HG03280 (cell line): ENCODE measurements around the gene DNAH17.

ENCODE experiments used
- ATAC-seq: cut with Tn5 transposase; IDR thresholded peaks from one replicate; pipeline ENCODE4 v1.9.1; 2021; ENCODE audit warnings: mild to moderate bottlenecking, moderate library complexity; ENCODE audit not compliant: unreplicated experiment

Gene DNAH17

GRCh38 chr17:78605429-78605828, 28.2 kb upstream of the DNAH17 start:
- no peak for ATAC-seq

- ATAC-seq = no peak
These were observed 25.1 kb upstream of the DNAH17 start for GRCh38 chr17:78602246-78602645.

- no peak for ATAC-seq
These were observed 24.5 kb upstream of the DNAH17 start for GRCh38 chr17:78601577-78602190.

- ATAC-seq = no peak
These were observed 23.1 kb upstream of the DNAH17 start for GRCh38 chr17:78600181-78600721.

DNA sequence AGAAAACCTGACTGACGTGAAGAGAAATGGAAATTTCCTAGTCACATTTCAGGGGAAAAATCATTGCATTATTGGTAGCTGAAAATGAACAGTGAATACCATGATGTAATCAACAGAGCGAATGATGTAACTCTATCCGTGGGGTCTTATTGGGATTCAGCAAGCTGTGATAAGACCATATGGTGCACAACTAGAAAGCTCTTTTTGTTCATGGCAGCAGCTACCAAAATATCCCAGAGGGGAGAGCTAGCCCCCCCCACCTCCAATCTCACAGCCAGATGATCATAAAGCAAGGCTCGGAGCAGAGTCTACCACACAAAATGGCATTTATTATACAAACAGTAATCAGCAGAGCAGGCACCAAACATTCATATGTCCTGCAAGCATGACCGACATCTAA, 22.2 kb upstream of the DNAH17 start:
- no peak for ATAC-seq

DNA sequence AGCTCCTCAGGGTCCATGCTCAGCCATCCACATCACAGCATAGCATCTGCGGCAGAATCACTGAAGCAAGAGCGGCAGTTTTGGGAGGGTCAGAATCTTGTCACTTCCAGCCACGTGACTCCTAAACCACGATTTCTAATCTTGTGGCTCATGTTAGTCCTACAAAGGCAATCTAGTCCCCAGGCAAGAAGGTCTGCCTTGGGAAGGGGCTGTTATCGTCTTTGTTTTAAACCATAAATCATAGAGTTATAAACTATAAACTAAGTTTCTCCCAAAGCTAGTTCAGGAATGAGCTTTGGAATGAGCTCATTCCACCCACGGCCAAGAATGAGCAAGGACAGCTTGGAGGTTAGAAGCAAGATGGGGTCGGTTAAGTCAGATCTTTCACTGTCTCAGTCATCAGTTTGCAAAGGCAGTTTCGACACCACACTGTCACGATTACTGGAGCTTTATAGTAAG, 20.8 kb upstream of the DNAH17 start:
- no peak for ATAC-seq

- no peak for ATAC-seq
These were observed 19.9 kb upstream of the DNAH17 start for GRCh38 chr17:78596871-78597764.

DNA sequence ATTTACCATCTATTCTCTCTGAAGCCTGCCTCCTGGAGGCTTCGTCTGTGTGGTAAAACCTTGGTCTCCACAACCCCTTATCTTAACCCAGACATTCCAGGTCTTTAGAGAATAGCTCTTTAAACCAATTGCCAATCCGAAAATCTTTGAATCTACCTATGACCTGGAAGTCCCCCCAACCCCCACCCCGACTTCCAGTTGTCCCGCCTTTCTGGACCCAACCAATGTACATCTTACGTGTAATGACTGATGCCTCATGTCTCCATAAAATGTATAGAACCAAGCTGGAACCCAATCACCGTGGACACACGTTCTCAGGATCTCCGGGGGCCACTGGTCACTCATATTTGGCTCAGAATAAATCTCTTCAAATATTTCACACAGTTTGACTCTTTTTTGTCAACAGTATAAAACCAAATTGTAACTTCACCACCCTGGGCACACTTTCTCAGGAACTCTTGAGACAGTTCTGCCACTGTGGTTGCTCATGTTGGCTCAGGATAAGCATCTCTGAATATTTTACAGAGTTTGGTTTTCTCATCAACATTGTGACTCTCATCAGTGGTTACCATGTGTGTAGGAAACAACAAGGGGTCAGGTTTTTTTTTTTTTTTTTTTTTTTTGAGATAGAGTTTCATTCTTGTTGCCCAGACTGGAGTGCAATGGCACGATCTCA, 18.1 kb upstream of the DNAH17 start:
- no peak for ATAC-seq

- no peak for ATAC-seq
These were observed 15.8 kb upstream of the DNAH17 start for GRCh38 chr17:78592991-78593329.

DNA sequence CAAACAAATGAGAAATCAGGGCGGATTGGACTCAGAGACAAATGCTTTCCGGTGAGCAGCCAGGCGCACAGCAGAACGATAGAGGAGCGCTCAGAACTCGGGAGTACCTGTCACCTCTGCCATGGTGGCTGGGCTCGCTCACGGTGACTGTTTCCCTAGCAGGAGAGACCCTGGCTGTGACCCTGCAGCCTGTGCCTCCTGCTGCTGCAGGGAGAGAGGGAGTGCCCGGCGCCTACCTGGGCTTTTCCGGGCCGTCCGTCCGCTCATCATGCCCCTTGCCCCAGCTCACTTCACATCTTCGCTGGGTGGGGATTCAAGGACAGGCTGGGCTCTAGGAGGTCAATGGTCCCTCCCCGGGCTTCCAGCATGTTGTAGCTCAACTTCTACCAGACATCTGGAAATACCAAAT, 14.1 kb upstream of the DNAH17 start:
- ATAC-seq = no peak

DNA sequence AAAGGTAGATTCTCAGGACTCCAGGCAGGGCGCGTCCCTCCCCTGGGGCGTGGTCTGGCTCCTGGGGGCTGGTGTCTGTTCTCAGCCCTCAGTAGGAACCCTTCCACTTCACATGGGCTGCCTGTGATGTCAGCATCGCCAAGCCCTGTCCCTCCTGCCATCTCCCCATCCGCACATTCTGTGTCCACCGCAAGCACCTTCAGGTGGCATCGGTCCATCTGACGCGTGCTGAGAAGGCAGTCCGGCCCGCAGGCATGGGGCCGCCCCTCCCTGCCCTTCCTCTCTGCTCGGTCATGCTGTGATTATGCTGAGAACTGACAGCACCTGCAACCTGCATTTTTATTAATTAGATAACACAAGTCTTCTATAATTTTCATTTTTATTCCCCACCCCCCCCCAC, 12.7 kb upstream of the DNAH17 start:
- ATAC-seq = no peak

- no peak for ATAC-seq
These were observed 12.0 kb upstream of the DNAH17 start for GRCh38 chr17:78589031-78589675.

DNA sequence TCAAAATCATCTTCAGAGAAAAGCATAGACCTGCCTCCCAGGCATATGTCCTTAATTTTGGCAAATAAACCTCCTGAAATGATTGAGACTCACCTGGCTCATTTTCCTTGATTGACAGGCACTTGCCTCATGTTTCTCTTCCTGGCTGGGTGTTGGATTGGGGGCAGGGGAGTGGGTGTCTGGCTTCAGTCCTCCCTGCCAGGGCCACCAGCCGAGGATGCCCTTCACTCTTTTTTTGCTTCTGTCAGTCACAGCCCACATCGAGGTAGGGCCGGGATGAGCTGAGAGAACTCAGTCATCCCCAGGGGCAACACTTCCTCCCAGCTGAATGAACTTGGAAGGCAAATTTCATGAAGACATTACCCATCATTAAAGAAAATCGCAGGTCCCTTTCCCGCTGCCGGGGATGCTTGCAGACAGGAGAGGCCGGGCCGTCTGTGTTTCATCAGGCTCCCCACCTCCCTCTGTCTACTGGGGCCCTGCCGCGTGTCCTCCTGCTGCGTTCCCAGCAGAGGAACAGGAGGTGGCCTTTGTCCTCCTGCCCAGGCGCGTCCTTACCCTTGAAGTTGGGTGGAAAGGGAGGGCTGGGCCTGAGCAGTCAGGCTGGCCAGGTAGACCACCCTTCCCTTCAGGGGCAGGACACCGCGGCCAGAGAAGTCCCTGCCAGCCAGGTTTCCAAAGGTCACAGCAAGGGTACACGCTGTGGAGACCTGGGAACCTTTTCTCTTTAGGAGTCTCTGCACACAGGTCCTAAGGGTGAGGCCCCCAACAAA, 11.2 kb upstream of the DNAH17 start:
- no peak for ATAC-seq

DNA sequence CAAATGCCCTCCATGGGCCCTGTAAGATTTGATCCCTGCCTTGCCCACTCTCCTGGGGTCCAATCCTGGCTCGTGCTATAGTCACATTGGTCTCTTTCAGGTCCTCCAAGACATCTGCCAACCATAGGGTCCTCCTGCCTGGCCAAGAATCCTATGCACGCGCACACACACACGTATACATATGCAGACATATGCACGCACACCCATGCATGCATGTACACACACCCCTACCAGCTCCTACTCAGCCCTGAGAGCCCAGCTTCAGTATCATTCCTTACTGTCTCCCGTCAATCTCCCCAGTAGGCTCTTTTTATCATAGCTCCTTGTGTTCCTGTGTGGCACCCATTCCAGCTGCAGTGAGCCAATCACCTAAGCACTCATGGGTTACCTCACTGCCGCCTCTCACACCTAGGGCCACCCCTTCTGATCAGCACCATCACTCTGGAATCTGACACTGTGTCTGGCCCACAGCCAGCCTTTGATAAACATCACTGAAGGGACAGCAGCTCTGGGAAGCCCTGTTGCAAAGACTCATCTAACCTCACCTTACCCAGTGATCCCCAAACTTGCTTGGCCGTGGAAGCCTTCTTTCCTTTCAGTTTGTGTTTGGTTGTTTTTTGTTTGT, 7.9 kb upstream of the DNAH17 start:
- ATAC-seq = no peak

- ATAC-seq = no peak
These were observed 5.9 kb upstream of the DNAH17 start for GRCh38 chr17:78583091-78583490.

GRCh38 chr17:78581304-78581703, 4.1 kb upstream of the DNAH17 start:
- ATAC-seq = no peak

- no peak for ATAC-seq
These were observed 3.1 kb upstream of the DNAH17 start for GRCh38 chr17:78580277-78580804.

GRCh38 chr17:78576389-78577112, 645 bp downstream of the DNAH17 start:
- ATAC-seq = no peak

DNA sequence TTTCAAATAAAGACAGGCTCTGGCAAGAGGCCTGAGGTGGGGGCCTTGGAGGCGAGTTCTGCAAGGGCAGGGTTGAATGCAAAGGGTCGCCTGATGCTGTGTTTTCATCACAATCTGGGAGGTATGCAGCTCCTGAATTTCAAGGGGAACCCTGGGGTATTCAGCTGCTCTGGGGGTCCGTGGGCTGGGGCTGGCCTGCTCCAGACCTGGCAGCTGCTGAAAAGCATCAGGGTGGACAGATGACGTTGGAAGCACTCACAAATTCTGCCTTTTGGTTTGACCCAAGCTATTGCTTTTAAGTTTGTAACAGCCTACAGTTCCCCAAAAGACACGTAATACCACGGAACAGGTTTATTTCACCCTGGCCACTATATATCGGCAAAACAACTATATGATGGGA, 1.3 kb downstream of the DNAH17 start:
- ATAC-seq = no peak
